D341Med (cell line): ENCODE results near the gene NADSYN1.

Experiments used
- DNase-seq: peaks from one replicate; pipeline ENCODE4 v3.0.0; 2012; ENCODE audit warnings: low spot score

Gene NADSYN1

DNA sequence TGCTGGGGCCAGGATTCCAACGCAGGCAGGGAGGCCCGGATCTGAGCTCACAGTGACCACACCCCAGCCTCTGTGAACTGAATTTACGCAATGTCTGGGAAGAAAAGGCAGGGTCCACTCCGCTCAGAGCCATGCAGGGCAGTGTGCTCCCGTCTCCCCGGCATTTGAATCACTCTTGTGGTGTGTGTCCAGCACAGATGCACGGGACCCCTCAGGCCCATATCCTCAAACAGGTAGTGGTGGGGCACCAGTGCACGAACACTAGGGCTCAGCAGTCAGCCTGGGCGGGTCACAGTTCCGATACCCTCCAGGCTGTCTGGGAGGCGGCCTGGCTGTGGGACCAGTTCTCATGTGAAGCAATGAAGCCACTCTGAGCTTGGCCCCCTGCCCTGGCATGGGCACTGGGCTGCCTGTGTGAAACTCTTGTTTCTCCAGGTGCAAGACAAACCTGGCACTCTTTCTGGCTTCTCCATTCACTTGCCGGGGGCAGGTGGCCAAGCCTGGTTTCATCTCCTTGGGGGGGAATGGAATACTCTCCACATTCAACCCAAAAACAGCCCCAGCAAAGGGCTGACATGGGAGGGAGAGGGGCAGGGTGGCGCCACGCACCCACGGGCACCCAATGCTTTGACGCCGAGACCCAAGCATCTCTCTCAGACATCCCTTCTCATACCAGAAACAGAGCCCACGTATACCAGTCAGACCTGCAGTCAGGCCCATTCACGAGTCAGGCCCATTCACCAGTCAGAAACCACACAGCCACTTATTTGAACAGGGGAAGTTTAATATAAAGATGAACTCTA lies 19.2 kb upstream of the NADSYN1 start:
- DNase-seq: no peak

DNA sequence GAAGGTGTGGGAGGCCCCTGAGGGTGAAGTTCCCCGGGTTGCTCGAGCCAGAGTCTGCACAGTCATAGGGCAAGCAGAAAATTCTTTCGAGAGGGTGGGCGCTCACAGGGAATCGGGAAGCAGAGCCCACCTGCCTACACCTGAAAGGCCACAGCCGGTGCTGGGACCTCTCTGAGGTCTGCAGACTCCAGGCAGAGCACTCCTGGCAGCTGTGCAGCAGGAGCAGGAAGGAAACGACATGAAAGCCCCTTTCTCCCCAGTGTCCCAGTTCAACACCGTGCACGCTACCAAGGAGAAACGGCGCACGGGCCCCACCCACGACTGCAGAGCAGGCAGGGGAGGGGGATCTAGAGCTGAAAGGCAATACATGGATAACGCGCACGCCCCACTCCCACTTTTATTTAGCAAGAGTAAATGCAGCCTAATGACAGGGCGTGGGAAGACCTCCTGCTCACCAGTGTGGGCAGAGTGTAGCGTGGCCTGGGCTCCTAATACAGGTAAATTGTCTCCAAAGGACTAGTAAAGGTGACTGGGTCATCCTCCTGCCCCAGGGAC lies 18.4 kb upstream of the NADSYN1 start:
- DNase-seq: no peak

DNA sequence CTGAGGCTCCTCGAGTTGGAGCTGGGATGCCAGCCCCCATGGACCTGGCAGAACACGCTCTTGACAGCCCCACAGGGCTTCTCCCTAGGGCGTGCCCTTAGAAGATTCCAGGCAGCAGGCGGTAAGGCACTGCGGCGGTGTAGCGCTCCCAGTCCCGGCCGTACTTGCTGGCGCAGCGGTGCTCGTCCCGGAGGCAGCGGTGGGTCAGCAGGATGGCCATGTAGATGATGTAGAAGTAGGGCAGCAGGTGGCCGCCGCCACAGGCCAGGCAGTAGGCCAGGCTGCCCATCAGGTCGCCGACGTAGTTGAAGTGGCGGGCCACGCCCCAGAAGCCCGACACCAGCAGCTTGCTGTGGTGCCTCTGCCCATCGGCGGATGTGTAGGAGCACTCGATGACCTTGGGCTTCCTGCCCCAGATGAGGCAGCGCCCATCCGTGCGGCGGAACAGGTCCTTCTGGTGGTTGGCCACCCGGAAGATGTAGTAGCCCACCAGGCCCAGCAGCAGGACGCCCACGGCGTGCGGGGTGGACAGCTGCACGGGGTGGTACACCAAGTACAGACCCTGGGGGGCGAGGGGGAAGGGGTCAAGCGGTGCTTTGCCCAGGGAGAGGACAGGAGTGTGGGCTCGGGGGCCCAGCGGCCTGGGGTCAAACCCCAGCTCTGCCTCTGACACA lies 17.6 kb upstream of the NADSYN1 start:
- DNase-seq: no peak

DNA sequence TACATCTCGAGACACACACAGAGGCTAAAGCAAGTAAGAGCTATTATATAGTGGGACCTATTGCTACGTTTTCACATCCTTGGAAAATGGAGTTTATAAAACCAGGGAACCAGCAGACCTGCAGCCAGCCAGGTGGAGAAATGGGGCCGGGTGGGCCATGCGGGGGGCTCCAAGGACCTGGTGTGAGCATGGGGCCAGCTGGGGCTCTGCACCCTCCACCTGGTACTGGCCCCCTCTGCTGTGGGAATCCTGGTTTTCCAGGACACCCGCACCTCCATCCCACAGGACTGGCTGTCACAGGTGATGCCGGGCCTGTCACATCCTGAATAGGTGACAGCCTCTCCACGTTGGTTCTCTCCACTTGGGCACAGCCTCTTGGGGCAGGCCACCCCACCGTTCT lies 16.1 kb upstream of the NADSYN1 start:
- DNase-seq: no peak

DNA sequence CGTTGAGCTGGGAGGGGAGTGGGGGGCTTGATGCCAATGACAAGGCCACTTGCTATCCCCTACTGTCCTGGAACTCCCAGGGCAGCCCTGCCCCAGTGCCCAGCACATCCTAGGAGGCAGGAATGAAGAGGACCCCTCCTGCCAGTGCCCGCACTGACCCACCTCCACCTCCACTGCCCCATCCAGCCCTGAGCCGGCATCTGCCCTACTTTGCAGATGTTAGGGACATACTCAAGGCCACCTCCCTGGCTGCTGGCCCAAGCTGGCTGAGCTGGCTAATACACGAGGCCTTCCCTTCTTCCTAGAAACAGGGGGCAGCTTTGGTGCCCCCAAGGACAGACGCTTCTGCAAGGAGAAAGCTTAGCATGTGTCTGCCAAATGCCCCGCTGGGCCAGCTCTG lies 15.6 kb upstream of the NADSYN1 start:
- no peak for DNase-seq

DNA sequence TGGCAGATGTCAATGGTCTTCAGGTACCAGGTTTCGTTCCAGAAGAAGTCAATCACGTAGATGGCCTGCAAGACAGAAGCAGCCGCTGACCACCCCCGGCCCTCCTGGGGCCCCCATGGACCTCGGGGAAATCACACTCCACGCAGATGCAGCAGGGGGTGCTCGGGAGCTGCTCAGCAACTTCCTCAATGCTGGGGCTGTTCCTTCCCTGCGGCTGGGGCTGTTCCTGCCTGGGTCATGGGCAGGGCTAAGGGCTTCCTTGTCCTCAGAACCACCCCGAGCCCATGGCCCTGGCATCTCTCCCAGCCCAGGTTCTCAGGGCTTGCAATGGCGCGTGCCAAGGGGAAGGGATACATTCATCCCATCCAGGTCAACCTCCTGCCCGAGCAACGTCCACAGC lies 15.1 kb upstream of the NADSYN1 start:
- no peak for DNase-seq

DNA sequence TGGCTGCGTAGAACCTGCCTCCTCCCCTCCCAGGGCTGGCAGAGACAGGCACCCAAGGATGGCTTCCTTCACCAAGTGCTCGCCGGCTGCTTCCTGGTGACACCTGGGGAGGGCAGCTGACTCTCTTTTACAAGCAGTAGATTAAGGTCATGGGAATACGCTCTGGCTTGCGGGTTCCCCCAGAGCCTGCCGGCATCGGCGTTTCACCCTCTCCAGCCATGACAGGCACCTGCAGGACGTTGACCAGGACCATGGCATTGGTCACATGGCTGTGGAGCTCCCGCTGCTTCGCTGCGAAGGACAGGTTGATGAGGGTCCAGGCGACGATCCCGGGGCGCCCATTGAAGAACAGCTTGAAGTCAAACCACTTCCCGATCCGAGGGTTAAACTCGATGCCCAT lies 14.4 kb upstream of the NADSYN1 start:
- DNase-seq: no peak

DNA sequence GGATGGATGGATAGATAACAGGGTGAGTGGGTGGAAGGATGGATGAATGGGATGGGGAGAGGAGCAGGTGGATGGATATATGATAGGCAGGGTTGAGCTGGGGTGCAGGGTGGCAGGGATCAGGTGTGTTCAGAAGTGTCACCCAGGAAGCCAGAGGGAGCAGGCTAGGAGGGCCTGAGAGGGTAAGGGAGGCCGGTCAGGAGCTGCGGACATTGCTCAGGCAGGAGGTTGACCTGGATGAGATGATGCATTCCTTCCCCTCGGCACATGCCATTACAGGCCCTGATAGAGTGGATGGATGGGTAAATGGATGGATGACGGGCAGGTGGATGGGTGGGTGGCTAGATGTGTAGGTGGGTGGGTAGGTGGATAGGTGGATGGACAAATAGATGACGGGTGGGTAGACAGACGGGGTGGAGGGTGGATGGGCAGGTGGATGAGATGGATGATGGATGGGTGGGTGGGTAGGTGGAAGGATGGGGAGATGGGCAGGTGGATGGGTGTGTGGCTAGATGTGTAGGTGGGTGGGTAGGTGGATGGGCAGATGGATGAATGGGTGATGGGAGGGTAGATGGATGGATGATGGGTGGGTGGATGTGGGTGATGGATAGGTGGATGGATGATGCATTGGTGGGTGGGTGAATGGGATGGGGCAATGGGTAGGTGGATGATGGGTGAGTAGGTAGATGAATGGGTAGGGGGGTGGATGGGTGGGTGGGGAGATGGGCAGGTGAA lies 12.8 kb upstream of the NADSYN1 start:
- no peak for DNase-seq

DNA sequence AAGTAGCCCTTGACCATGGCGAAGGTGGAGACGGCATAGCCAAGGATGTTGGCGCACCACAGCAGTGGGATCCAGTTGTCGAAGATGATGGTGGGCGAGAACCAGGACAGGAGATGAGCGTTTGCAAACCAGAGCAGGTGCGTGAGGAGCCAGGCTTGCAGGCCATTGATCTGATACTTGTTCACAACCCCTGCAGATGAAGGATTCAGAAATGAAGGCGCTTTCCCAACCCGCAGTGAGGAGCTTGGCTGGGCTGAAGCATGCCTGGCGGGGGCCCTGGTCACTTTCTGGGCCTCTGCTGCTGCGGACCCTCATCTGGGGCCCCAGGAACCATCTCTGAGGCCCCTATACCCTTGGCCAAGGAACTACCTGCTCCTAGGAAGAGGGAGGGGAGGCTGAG lies 11.8 kb upstream of the NADSYN1 start:
- no peak for DNase-seq

DNA sequence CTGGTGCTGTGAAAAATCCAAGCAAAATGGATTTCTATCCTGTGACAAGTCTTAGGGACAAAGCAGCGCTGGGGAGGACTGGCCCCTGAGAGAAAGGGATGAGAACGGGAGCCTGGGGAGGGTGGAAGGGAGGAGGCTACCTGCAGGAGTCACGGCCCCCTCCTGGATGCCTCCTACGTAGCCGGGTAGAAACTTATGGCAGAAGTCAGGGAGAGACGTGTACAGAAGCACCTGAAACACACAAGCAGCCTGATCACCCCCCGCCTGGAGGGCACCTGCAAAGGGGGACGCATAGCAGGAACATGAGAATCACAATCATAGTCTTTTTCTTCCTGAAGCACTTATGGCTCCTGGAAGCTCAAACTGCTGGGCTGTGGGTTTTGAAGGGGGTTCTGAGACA lies 10.9 kb upstream of the NADSYN1 start:
- no peak for DNase-seq

DNA sequence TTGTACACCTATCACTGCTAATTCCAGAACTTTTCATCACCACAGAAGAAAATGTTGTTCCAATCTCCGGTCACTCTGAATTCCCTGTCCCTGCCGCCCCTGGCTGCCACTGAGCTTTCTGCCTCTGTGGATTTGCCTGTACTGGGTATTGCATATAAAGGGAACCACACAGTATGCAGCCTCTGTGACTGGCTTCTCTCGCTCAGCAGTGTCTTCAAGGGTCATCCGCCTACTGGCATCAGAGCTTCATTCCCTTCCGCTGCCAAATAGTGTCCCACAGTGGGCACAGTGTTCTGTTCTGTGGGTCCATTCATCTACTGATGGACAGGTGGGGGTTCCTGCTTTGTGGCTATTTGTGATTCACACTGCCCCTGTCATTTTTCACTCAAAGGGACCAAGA lies 10.1 kb upstream of the NADSYN1 start:
- DNase-seq: no peak

DNA sequence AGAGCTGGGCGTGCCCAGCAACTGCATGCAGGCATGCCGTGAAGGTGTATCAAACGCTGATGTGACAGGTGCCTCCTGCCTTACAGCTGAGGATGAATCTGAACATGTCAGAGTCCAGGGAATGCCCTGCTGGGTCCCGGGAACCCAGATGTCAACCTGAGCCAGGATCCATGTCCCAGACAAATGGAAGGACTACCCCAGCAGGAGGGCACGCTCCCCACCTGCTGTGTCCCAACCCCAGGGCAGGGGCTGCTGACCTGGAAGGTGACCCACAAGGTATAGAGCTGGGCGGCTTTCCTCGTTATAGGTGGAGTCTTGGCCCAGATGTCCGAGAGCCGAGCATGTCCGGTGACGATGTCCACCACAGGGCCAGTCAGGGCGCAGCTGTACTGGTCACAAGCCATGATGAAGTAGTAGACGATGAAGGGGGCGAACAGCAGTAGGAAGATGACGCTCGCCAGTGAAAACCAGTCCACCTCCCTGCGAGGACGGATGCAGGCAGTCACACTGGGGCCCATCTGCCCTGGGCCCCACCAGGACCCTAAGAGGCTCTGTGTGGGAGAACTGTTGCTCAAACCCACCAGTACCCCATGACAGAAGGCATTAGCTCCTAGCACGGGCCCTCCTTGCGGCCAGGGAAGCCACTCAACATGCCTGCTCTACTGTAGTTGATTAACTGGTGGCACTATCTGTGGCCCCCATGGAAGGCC lies 9.1 kb upstream of the NADSYN1 start:
- no peak for DNase-seq

DNA sequence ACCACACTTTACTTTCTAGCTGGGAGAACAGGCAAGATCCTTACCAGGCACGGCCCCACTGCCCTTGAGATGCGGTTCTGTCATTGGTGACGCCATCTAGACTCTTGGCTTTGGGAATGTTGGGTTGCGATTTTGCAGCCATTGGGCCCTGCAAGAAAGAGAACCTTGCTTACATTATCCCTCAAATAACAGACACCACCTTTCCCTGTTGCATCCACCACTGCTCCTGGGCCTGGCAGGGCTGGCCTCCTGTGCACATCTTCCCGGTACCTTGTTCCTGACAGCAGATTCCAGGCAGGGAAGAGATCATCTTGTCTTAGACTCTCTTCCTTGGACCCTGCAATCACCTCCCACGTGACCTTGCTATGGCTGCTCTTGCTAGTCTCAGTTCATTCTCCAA lies 8.2 kb upstream of the NADSYN1 start:
- DNase-seq: no peak

DNA sequence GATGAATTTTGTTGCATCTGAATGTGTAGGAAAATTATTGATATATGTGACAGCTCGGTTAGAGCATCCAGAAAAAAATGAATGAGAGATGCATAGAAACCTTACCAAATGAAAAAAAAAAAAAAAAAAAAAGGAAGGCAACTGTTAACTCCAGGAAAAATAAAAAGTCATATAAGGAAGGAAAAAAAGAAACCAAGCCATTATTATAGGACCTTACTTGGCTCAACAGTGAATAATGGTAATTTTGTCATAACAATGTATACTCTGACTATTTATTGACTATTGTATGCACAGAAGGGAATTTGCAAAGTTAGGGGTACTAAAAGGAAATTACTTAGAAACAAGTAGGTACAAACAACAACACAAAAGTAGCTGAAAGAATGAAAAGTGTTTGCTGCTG lies 6.9 kb upstream of the NADSYN1 start:
- no peak for DNase-seq

DNA sequence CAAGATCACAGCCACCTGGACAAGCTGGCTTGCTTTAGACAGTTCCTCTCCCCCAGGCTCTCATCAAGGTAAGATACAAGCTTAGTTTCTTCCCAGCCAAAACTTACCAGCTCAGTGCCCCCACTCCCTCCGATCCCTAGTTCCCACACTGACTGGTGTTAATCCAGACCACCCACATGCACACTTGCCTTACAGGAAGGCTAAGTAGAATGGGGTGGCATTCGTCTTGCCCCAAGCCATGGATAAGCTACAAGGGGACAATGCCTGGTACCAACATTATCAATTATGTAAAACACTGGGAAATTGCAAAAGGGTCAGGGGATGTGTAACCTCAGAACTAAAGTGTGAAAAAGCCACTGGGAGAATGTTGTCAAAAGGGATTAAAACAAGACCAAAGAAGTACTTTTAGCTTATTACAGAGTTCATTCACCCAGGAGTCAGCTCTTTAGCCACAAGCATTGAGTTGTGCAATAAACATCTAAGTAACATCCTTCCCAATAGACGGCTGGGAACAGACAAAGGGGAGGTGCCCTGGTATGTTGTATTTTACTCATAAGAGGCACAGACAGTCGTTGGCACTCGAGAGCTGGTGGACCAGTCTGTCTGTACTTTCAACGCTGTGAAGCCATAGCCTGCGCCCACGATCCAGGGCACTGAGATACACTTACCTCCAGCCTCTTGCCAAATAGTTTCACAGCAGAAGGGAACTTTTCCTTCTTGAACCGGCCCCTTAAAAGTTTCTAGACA lies 5.9 kb upstream of the NADSYN1 start:
- DNase-seq: no peak

DNA sequence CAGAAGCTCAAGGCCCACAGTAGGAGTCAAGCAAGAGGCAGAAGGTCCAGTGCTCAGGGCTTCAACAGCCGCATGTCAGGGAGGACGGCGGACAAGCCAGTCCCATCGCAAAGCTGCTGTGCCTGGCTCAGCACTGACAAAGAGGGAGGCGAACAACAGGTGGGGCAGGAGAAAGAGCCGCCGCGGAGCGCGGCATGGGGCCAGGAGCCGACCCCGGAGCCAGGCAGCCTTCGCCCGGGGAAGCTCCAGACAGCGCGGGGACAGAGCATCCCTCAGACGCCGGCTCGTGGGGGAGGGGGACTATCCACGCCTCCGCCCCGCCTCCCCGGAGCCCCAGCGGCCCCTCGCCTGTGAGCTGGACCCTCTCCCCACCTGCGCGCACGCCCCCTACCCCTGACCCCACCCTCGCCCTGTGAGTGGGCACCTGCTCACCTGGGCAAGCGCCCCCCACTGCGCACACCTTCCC lies 5.2 kb upstream of the NADSYN1 start:
- peak; percentile 74 for DNase-seq

DNA sequence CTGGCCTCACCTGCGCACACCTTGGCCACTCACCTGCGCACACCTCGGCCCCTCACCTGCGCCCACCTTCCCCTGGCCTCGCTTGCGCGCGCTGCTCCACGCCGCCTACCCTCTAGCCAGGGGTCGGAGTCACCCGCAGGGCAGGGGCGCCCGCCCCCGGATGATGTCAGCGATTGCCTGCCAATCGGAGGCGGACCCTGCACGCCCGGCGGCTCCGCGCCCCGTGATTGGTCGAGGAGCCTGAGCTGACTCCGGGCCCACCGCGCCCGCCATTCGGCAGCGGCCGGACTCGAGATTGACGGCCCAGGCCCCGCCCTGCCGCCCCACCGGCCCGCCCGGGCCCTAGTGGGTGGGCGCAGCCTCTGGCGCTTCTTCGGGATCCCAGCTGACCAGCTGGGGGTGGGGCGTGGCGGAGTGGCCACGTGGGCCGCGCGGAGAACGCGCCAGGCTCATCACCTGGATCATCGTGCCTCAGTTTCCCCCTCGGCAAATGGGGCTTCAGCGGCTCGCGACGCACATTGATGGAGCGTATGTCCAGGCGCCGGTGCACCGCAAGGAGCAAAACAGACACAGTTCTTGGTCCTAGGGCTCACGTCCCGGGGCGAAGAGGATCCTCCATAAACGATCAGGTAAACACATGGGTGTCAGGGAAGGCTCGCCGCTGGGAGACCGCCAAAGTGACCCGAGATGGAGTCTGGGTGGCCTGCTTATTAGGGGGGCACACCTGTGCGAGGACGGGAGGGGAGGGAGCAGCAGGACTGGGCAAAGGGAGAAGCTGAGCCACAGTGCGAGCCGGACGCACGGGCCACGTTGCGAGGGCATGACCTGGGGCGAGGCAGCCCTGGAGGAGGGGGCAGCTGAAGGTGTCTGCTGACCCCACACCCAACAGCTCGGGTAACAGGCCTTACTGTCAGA lies 4.5 kb upstream of the NADSYN1 start, which contains the start of gene DHCR7:
DHCR7 (minus strand) TSS at position 137 of the 915 bp plus-strand sequence. CDS start 3,441 bp downstream, outside the sequence.
- DNase-seq: peak; percentile 98

DNA sequence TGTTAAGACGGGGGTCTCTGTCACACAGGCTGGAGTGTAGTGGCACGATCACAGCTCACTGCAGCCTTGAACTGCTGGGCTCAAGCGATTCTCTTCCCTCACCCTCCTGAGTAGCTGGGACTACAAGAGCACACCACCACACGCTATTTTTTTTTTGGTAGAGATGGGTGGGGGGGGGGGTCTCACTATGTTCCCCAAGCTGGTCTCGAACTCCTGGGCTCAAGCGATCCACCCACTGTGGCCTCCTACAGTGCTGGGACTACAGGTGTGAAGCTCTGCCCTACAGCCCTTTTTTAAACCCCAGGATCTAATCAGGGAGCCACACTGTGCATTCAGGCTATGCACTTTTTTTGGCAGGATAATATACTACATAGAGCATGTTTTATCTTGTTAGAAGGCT lies 3.4 kb upstream of the NADSYN1 start:
- DNase-seq: no peak

DNA sequence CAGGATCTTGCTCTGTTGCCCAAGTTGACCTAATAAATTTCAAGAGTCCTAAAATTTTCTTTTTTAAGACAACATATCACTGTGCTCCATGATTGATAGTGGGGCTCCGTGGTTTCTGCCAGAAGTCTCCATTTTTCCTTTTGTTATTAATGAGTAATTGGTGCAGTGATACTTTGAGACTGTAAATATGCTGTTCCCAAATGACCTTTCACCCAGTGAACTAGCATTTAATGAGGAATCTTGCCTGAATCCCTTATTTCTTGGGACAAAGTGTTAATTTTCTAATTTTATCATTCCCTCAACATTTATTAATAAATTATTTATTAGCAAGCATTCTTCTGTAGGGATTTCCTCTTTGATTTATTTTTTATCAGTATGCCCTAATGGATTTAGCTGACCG lies 2.5 kb upstream of the NADSYN1 start:
- no peak for DNase-seq

DNA sequence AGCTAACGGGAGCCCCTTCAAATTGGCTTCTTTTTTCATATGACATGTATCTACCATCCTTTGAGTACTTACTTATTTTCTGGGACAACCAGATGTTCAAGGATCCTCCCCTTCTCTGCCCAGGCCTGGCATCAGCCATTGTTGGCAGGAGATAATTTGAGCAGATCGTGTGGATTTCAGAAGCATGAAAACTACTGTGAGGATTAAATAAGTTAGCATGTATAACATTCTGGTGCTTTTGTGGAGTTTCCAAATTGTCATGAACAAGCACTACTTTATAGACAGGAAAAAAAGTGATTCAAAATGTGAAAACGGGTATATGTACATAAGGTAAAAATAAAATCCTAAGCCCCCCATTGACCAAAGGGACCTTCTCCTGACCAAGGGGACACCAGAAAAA lies 2.1 kb upstream of the NADSYN1 start:
- DNase-seq: no peak
